Umbilical cord (tissue), 2 donors: ENCODE data around the gene CCM2. TPM values are rescaled to one million over a fixed set of nuclear protein-coding genes. Genes with fewer than 3 reads are reported as not detected.
"Not testable (repeated sequence)": the region's sequence is repeated elsewhere in the genome, so short reads cannot be mapped to it uniquely, and the experiment has no call there.

Source experiments
- DNase-seq: peaks from one replicate; pipeline ENCODE4 v3.0.0-alpha.2; 2015; ENCODE audit warnings: low spot score
- total RNA-seq: library from RNA; depleted of rRNA; stranded (reverse); fragments of >200 nt; gene quantifications from one replicate; pipeline ENCODE4 v1.2.3, GENCODE V29; 2014; ENCODE audit warnings: low replicate concordance; ENCODE audit not compliant: insufficient read depth

Gene CCM2
- total RNA-seq, 1 donor from 2014 or later, result 21.4 TPM

- DNase-seq, result peak; percentile 100
Measured at GRCh38 chr7:44999245-45000092, 532 bp upstream of the CCM2 start.

GRCh38 chr7:45001138-45001694 is 1.2 kb downstream of the CCM2 start:
- DNase-seq, result peak; percentile 35

GRCh38 chr7:45001826-45002225 is 1.8 kb downstream of the CCM2 start:
- peak; percentile 34 for DNase-seq

GRCh38 chr7:45003789-45004188 is 3.8 kb downstream of the CCM2 start:
- DNase-seq, result no peak

GRCh38 chr7:45007106-45007505 is 7.1 kb downstream of the CCM2 start:
- DNase-seq, result no peak

GRCh38 chr7:45007571-45008328 is 7.7 kb downstream of the CCM2 start:
- no peak for DNase-seq

GRCh38 chr7:45013465-45013967 is 13.5 kb downstream of the CCM2 start:
- no peak for DNase-seq

GRCh38 chr7:45015313-45015712 is 15.3 kb downstream of the CCM2 start:
- DNase-seq, result no peak

GRCh38 chr7:45017253-45017652 is 17.3 kb downstream of the CCM2 start:
- no peak for DNase-seq

GRCh38 chr7:45020915-45021314 is 20.9 kb downstream of the CCM2 start:
- no peak for DNase-seq

GRCh38 chr7:45021604-45022296 is 21.7 kb downstream of the CCM2 start:
- DNase-seq, result no peak

GRCh38 chr7:45024126-45024744 is 24.2 kb downstream of the CCM2 start:
- no peak for DNase-seq

- DNase-seq, result not testable (repeated sequence)
Measured at GRCh38 chr7:45025473-45025872, 25.5 kb downstream of the CCM2 start.

- no peak for DNase-seq
Measured at GRCh38 chr7:45026013-45026412, 26.0 kb downstream of the CCM2 start.

GRCh38 chr7:45026984-45027773 is 27.2 kb downstream of the CCM2 start:
- peak; percentile 8 for DNase-seq

GRCh38 chr7:45027774-45028114 is 27.7 kb downstream of the CCM2 start:
- no peak for DNase-seq

GRCh38 chr7:45028138-45028919 is 28.3 kb downstream of the CCM2 start:
- DNase-seq, result no peak

GRCh38 chr7:45028920-45029344 is 28.9 kb downstream of the CCM2 start:
- no peak for DNase-seq

- DNase-seq, result no peak
Measured at GRCh38 chr7:45031829-45032228, 31.8 kb downstream of the CCM2 start.

- DNase-seq, result no peak
Measured at GRCh38 chr7:45032421-45032820, 32.4 kb downstream of the CCM2 start.
